Testis (tissue), 3 donors: Measurements from ENCODE around the gene PRKG1. TPM values are rescaled to one million over a fixed set of nuclear protein-coding genes. Genes with fewer than 3 reads are reported as not detected.

Source experiments
- DNase-seq: peaks from one replicate; pipeline ENCODE4 v3.0.0-alpha.2; 2019
- H3K27ac ChIP-seq, 2 donors: fragments of 200-600 bp; sonication (generic); one replicate each; pipeline ENCODE4 v1.5.1; 2019
- H3K27me3 ChIP-seq: fragments of 200-600 bp; sonication (generic); one replicate; pipeline ENCODE4 v1.5.1; 2019
- H3K36me3 ChIP-seq: fragments of 200-600 bp; sonication (generic); one replicate; pipeline ENCODE4 v1.5.1; 2017; ENCODE audit warnings: low read depth; ENCODE audit errors: missing control alignments
- H3K4me1 ChIP-seq: fragments of 200-600 bp; sonication (generic); one replicate; pipeline ENCODE4 v1.5.1; 2019
- H3K4me3 ChIP-seq, 2 donors: fragments of 200-600 bp; sonication (generic); one replicate each; pipeline ENCODE4 v1.5.1; 2017 to 2019
- H3K9me3 ChIP-seq: fragments of 200-600 bp; sonication (generic); one replicate; pipeline ENCODE4 v1.5.1; 2017
- CTCF ChIP-seq, 3 experiments: fragments of 450-650 bp in 2 of 3; fragments of 200-600 bp in 1 of 3; sonication (generic) in 1 of 3; IDR thresholded peaks; one replicate each; pipeline ENCODE4 v1.5.1; 2016 to 2019; ENCODE audit warnings: antibody characterized with exemption in 3 of 3, mild to moderate bottlenecking in 2 of 3, moderate library complexity in 1 of 3
- POLR2A ChIP-seq: fragments of 450-650 bp; IDR thresholded peaks from one replicate; pipeline ENCODE4 v1.6.1; 2017; ENCODE audit warnings: antibody characterized with exemption, mild to moderate bottlenecking, moderate library complexity
- WGBS, 2 donors: methylation state at CpG; one replicate each; pipeline ENCODE4 v1.1.5; 2018; 5-methylcytosine and 5-hydroxymethylcytosine counted together
- intact Hi-C: fragments of 100-400 bp; cut with DNase I; formaldehyde crosslinking; loops from one replicate; pipeline ENCODE4 v1.15.1; 2023; ENCODE audit warnings: low total_unique reads
- polyA plus RNA-seq: library from polyadenylated mRNA; stranded (reverse); fragments of 350-450 nt; fragmentation: Illumina TruSeq; extraction: RNeasy Lipid Tissue Mini Kit (QIAGEN cat#74804); gene quantifications from one replicate; pipeline ENCODE4 v1.2.3, GENCODE V29; 2014; ENCODE audit warnings: low read depth, low replicate concordance; ENCODE audit not compliant: insufficient read depth
- total RNA-seq, 2 donors: library from RNA; depleted of rRNA; stranded (reverse); fragments of >200 nt; gene quantifications; one replicate each; pipeline ENCODE4 v1.2.3, GENCODE V29; 2016

Gene PRKG1
- total and polyA plus RNA-seq, 3 donors from 2014 or later: 6.3 to 15.3 (median 12.5) TPM

- 81 to 87% methylated on average over 4 of the region's 4 CpGs for WGBS, 2 donors
- no peaks in the 10 kb centered on the region for H3K36me3 ChIP-seq
- no peaks in the 10 kb centered on the region for H3K27me3 ChIP-seq
- peaks cover 10% of the 10 kb centered on the region for H3K4me1 ChIP-seq
- no peaks in the 10 kb centered on the region for H3K9me3 ChIP-seq
- no peak for DNase-seq
- no peak overlapping the region for H3K27ac ChIP-seq
- intact Hi-C loops: loop anchor here (10.0 kb wide), 1 partner anchor 168 kb away; no protein-coding TSS in a partner anchor
- TF ChIP-seq POLR2A: no peak
- TF ChIP-seq CTCF (IDR thresholded peaks at IDR 0.05): no peak
- H3K4me3 ChIP-seq: no peak overlapping the region
Observed at GRCh38 chr10:52316500-52316899, 1242.2 kb downstream of the PRKG1 start.

- intact Hi-C loops: loop anchor here (10.0 kb wide), 1 partner anchor 167 kb away; no protein-coding TSS in a partner anchor
- WGBS, 2 donors: 88 to 90% methylated on average over 5 of the region's 5 CpGs
- DNase-seq: no peak
- TF ChIP-seq CTCF (IDR thresholded peaks at IDR 0.05): no peak
- TF ChIP-seq POLR2A: no peak
- Histone ChIP-seq H3K27ac (no peak overlapping the region), H3K4me3 (no peak overlapping the region), H3K27me3 (no peaks in the 10 kb centered on the region), H3K9me3 (no peaks in the 10 kb centered on the region), H3K36me3 (no peaks in the 10 kb centered on the region), H3K4me1 (peaks cover 10% of the 10 kb centered on the region)
Observed at GRCh38 chr10:52318136-52318701, 1243.9 kb downstream of the PRKG1 start.

GRCh38 chr10:52318822-52319464 is 1244.7 kb downstream of the PRKG1 start:
- Histone ChIP-seq H3K36me3 (no peaks in the 10 kb centered on the region), H3K4me3 (no peak overlapping the region), H3K9me3 (no peaks in the 10 kb centered on the region), H3K4me1 (peaks cover 4% of the 10 kb centered on the region), H3K27me3 (no peaks in the 10 kb centered on the region), H3K27ac (no peak overlapping the region)
- DNase-seq: no peak
- whole genome bisulfite sequencing, 2 donors: 78 to 80% methylated on average over 7 of the region's 7 CpGs
- TF ChIP-seq CTCF (IDR thresholded peaks at IDR 0.05) (no peak), POLR2A (no peak)
- intact Hi-C loops: loop anchor here (10.0 kb wide), 1 partner anchor 166 kb away; no protein-coding TSS in a partner anchor

GRCh38 chr10:52319926-52320325 is 1245.6 kb downstream of the PRKG1 start:
- H3K27me3 ChIP-seq: no peaks in the 10 kb centered on the region
- no peak overlapping the region for H3K27ac ChIP-seq
- H3K4me1 ChIP-seq: no peaks in the 10 kb centered on the region
- H3K9me3 ChIP-seq: no peaks in the 10 kb centered on the region
- WGBS, 2 donors: 70 to 98% methylated on average over 2 of the region's 2 CpGs
- DNase-seq: no peak
- intact Hi-C loops: loop anchor here (10.0 kb wide), 1 partner anchor 165 kb away; no protein-coding TSS in a partner anchor
- H3K4me3 ChIP-seq: no peak overlapping the region
- no peaks in the 10 kb centered on the region for H3K36me3 ChIP-seq
- no peak for TF ChIP-seq POLR2A

GRCh38 chr10:52322323-52322722 is 1248.0 kb downstream of the PRKG1 start:
- Histone ChIP-seq H3K27me3 (no peaks in the 10 kb centered on the region), H3K36me3 (no peaks in the 10 kb centered on the region), H3K4me3 (no peak overlapping the region), H3K27ac (no peak overlapping the region), H3K4me1 (no peaks in the 10 kb centered on the region), H3K9me3 (no peaks in the 10 kb centered on the region)
- WGBS, 2 donors: 72 to 90% methylated on average over 1 of the region's 1 CpG
- no peak for TF ChIP-seq CTCF (IDR thresholded peaks at IDR 0.05)
- no peak for TF ChIP-seq POLR2A
- no peak for DNase-seq
- intact Hi-C loops: no loop called here
